DMS153 treated with DMSO at 0.1 percent for 48 hours (cell line): ENCODE data around the gene NAT16.
"Not testable (repeated sequence)": the region's sequence is repeated elsewhere in the genome, so short reads cannot be mapped to it uniquely, and the experiment has no call there.

Source experiments
- DNase-seq: peaks from one replicate; lab custom pipeline; 2025; ENCODE audit not compliant: unreplicated experiment; lab: John Stamatoyannopoulos, UW

NAT16 gene

DNA sequence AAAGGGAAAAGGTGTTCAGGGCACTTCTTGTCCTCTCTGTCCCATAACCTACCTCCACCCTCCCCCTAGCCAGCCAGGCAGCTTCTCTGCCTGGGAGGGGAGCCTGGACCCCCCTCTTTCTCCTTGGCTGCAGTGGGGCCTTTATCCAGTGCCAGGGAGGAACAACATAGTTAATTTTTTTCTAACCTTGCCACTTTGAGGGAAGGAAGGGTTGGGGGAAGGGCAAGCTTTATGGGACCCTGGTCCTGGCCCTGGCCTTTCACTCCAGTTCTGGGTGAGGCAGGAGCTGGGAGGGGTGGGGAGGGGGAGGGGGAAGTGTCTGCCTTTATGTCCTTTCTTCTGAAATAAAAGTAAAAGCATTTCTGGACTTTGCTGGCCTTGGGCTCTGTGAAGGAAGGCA is 19.2 kb downstream of the NAT16 start:
- DNase-seq: no peak

- no peak for DNase-seq
Observed at GRCh38 chr7:101159696-101160674, 20.1 kb downstream of the NAT16 start.

GRCh38 chr7:101156866-101157589 is 23.1 kb downstream of the NAT16 start:
- DNase-seq: no peak

DNA sequence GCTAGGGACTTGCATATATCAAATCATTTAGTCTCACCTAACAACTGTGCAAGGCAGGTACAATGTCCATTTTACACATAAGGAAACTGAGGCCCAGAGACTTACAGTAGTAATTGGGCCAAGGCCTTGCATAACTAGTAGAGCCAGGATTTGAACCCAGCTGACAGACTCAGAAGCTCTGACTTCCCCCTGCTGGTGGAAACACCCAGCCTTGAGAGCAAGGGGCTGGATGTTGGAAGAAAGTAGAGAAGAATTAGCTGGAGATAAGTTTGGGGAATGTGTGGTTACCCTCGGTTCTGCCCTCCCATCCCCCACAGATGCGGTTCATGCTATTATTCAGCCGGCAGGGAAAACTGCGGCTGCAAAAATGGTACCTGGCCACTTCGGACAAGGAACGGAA is 23.8 kb downstream of the NAT16 start:
- DNase-seq: no peak

DNA sequence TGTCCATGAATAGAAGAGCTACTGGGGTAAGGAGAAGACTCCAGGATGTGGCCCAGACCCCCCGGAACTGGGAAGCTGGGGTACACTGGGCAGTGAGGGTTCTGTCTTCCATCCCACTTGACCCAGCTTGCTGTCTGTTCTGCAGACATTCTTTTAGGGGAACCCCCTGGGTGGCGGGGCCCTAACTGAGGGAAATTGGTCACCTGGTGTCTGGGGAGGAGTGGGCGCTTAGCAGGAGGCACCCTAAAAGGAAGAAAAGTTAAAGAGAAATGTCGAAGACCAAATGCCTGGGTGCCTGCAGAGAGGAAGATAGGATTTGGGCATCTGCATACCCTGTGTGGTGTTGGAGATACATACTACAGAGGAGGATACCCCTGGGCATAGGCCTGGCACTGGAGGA is 24.8 kb downstream of the NAT16 start:
- DNase-seq: no peak

DNA sequence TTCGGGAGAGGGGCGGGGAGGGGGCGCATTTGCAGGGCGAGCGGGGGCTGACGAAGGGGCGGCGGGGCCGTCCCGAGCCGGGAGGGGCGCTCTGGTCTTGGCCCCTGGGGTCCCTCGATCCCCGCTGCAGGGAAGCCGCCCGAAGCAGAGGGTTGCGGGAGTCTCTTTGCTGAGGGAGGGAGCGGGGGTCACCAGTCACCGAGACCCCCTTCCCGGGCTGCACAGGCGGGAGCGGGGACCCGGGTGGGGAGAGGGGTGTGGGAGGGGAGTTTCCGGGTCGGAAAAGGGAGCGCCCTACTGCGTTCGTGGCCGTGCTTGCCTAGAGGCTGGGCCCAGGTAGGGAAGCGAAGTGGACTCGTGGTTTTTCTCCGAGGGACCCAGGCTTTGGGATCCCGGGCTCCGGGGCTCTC is 25.4 kb downstream of the NAT16 start:
- no peak for DNase-seq

- peak; percentile 96 for DNase-seq
Observed at GRCh38 chr7:101153969-101154692, 26.0 kb downstream of the NAT16 start, which contains the start of gene AP1S1. TSS of gene AP1S1 (plus strand) at chr7:101154476. CDS start at chr7:101154515, 39 bp downstream.

GRCh38 chr7:101151908-101152651 is 28.0 kb downstream of the NAT16 start:
- no peak for DNase-seq

- no peak for DNase-seq
Observed at GRCh38 chr7:101140746-101141382, 39.2 kb downstream of the NAT16 start.

GRCh38 chr7:101140339-101140699 is 39.8 kb downstream of the NAT16 start:
- DNase-seq: no peak

DNA sequence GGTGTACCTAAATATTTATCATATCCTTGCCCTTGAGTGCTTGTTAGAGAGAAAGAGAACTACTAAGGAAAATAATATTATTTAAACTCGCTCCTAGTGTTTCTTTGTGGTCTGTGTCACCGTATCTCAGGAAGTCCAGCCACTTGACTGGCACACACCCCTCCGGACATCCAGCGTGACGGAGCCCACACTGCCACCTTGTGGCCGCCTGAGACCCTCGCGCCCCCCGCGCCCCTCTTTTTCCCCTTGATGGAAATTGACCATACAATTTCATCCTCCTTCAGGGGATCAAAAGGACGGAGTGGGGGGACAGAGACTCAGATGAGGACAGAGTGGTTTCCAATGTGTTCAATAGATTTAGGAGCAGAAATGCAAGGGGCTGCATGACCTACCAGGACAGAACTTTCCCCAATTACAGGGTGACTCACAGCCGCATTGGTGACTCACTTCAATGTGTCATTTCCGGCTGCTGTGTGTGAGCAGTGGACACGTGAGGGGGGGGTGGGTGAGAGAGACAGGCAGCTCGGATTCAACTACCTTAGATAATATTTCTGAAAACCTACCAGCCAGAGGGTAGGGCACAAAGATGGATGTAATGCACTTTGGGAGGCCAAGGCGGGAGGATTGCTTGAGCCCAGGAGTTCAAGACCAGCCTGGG is 41.8 kb downstream of the NAT16 start:
- DNase-seq: peak; percentile 62

- no peak for DNase-seq
Observed at GRCh38 chr7:101137651-101138212, 42.4 kb downstream of the NAT16 start.

DNA sequence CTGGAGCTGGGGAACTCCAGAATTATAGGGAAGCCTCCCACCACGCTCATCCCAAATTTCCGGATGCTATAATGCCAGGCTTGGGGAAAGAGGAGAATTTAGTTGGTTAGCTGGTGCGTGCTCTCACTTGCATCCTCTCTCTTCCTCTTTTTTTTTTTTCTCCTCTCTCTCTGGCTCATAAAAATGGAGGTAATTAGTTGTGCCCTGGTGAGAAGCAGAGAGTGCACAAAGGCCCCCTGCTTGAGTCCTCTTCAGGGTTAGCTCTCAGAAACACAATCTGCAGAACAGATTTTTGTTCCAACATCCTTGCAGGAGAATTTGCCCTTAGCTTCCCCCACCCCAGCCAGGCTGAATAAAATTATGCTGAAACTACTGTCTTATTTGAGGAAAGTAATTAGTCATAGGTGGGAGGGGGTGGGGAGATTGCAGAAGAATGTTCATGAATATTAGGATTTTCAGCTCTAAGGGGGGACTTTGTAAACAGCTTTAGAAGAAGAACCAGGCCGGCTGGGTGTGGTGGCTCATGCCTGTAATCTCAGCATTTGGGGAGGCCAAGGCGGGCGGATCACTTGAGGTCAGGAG is 45.6 kb downstream of the NAT16 start:
- DNase-seq: no peak

DNA sequence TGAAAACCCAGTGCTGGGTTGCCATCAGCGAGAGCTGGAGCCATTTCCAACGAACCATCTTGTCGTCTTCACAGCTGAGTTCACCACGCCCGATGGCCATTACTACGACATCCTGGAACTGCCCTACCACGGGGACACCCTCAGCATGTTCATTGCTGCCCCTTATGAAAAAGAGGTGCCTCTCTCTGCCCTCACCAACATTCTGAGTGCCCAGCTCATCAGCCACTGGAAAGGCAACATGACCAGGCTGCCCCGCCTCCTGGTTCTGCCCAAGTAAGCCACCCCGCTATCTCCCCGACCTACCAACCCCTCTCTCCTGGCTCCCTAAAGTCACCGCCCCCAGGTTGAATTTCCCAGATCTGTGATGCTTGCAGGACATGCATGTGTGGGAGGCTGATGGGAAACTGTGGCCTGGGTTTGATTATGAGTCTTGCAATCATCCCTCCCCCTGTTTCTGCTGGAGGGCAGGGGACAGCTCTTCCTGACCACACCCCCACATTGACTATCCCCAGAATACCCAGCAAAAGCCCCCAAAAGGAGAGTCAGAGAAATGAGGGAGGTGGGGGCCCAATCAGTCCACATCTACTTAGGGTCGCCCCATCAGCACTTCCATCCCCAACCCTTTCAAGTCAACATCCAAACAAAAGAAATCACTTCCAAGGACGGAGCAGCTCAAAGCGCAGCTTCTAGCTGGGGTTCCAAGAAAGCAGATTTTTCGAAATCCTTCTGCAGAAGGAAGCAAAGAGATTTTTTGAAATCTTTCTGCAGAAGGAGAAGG is 46.3 kb downstream of the NAT16 start:
- DNase-seq: no peak

DNA sequence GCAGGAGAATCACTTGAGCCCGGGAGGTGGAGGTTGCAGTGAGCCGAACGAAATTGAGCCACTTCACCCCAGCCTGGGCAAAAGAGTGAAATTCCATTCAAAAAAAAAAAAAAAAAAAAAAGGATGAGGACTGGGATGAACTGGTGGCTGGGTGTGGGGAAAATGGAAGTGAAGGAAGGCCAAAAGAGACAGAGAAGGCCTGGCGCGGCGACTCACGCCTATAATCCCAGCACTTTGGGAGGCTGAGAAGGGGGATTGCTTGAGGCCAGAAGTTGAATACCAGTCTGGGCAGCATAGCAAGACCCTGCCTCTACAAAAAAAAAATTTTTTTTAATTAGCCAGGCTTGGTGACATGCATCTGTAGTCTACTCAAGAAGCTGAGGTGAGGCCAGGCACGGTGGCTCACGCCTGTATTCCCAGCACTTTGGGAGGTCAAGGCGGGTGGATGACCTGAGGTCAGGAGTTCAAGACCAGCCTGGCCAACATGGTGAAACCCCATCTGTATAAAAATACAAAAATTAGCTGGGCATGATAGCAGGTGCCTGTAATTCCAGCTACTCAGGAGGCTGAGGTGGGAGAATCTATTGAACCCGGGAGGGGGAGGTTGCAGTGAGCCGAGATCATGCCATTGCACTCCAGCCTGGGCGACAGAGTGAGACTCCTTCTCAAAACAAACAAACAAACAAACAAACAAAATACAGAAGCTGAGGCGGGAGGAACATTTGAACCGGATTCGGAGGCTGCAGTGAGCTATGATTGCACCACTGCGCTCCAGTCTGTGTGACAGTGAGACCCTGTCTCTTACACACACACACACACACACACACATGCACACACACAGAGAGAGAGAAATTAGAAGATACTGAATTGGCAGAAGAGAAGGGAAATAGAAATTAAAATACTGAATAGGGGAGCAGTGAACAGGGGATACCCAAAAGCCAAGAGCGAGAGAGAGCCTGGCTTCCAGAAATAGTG is 47.2 kb downstream of the NAT16 start:
- DNase-seq: not testable (repeated sequence)

GRCh38 chr7:101129603-101130117 is 50.4 kb downstream of the NAT16 start:
- DNase-seq: no peak
